H1 (cell line): ENCODE data around the gene CPTP. TPM values are rescaled to one million over a fixed set of nuclear protein-coding genes. Genes with fewer than 3 reads are reported as not detected.

ENCODE experiments used
- CTCF ChIA-PET: fragments of 300-600 bp; sonication (Branson Sonifier 250); formaldehyde crosslinking; loops from one replicate; lab custom pipeline; 2021; ENCODE audit not compliant: partially characterized antibody; lab: Charles Lee
- POLR2A ChIA-PET: fragments of 300-600 bp; sonication (Branson Sonifier 250); formaldehyde crosslinking; loops from one replicate; lab custom pipeline; 2021; ENCODE audit warnings: inconsistent platforms; ENCODE audit not compliant: partially characterized antibody; lab: Charles Lee
- DNase-seq, 2 experiments: peaks; one replicate each; pipeline versions ENCODE4 v3.0.0 to v3.0.0-alpha.2; 2010 to 2022; ENCODE audit warnings: low spot score in 2 of 2, low read depth in 1 of 2, mixed read lengths in 1 of 2
- FAIRE-seq: peaks from 2 replicates; lab custom pipeline; 2011; peaks lifted over from hg19 to GRCh38; lab: Jason Lieb, UNC
- H2AFZ ChIP-seq: 2 replicates; pipeline ENCODE4 v1.8.1; 2012; ENCODE audit warnings: low read length, inconsistent platforms
- H2AK5ac ChIP-seq: 2 replicates; pipeline ENCODE4 v1.6.1; 2013; ENCODE audit warnings: low read depth, low read length
- H2BK120ac ChIP-seq: replicated peaks from 2 replicates; pipeline ENCODE3; 2013; ENCODE audit warnings: low read depth, low read length, inconsistent platforms
- H2BK12ac ChIP-seq: 2 replicates; pipeline ENCODE4 v1.6.1; 2013; ENCODE audit warnings: low read depth, low read length
- H2BK15ac ChIP-seq: 2 replicates; pipeline ENCODE4 v1.6.1; 2013; ENCODE audit warnings: low read length
- H2BK20ac ChIP-seq: 2 replicates; pipeline ENCODE4 v1.6.1; 2013; ENCODE audit warnings: low read length
- H2BK5ac ChIP-seq: 2 replicates; pipeline ENCODE4 v1.6.1; 2013; ENCODE audit warnings: low read depth, low read length
- H3K14ac ChIP-seq: 2 replicates; pipeline ENCODE4 v1.6.1; 2013; ENCODE audit warnings: inconsistent platforms; ENCODE audit not compliant: insufficient read length
- H3K18ac ChIP-seq: 2 replicates; pipeline ENCODE4 v1.6.1; 2013; ENCODE audit warnings: low read length; ENCODE audit errors: extremely low read depth
- H3K23ac ChIP-seq: 2 replicates; pipeline ENCODE4 v1.6.1; 2013; ENCODE audit warnings: inconsistent platforms; ENCODE audit not compliant: insufficient read length
- H3K23me2 ChIP-seq: 2 replicates; pipeline ENCODE4 v1.6.1; 2013; ENCODE audit warnings: low read depth, low read length
- H3K27ac ChIP-seq: 2 replicates; pipeline ENCODE4 v1.6.1; 2011; ENCODE audit warnings: low read depth, low read length, inconsistent platforms
- H3K27me3 ChIP-seq, 4 experiments: replicated peaks in 1 of 4; 1 replicate in 1 of 4; 2 replicates in 3 of 4; pipeline versions ENCODE4 v1.6.1 to v1.8.1; 2011 to 2013; ENCODE audit warnings: low read length in 3 of 4, mild to moderate bottlenecking in 3 of 4, inconsistent platforms in 2 of 4, mixed read lengths in 2 of 4, moderate library complexity in 1 of 4; ENCODE audit not compliant: control insufficient read depth in 3 of 4, insufficient read depth in 3 of 4; ENCODE audit errors: extremely low read depth in 1 of 4
- H3K36me3 ChIP-seq, 4 experiments: 2 replicates each; pipeline versions ENCODE4 v1.6.1 to v1.8.1; 2011 to 2013; ENCODE audit warnings: mild to moderate bottlenecking in 4 of 4, low read length in 3 of 4, moderate library complexity in 2 of 4, control low read depth in 1 of 4, inconsistent platforms in 1 of 4; ENCODE audit not compliant: insufficient read depth in 4 of 4, control insufficient read depth in 2 of 4
- H3K4ac ChIP-seq: replicated peaks from 2 replicates; pipeline ENCODE3; 2013; ENCODE audit warnings: low read length, low read depth, mixed read lengths, inconsistent platforms; ENCODE audit not compliant: insufficient read length
- H3K4me1 ChIP-seq, 4 experiments: replicated peaks in 1 of 4; 1 replicate in 1 of 4; 2 replicates in 3 of 4; pipeline versions ENCODE4 v1.6.1 to v1.8.1; 2011 to 2013; ENCODE audit warnings: low read length in 3 of 4, inconsistent platforms in 2 of 4, mixed read lengths in 1 of 4; ENCODE audit not compliant: insufficient read depth in 4 of 4, control insufficient read depth in 3 of 4
- H3K4me2 ChIP-seq, 2 experiments: 2 replicates each; pipeline versions ENCODE4 v1.6.1 to v1.8.1; 2011 to 2013; ENCODE audit warnings: low read depth in 2 of 2, low read length in 2 of 2, control low read depth in 1 of 2, inconsistent platforms in 1 of 2, mild to moderate bottlenecking in 1 of 2; ENCODE audit not compliant: insufficient read depth in 1 of 2
- H3K4me3 ChIP-seq, 4 experiments: fragments of 200-600, 300-600 bp in 1 of 4; sonication (generic), shearing (Covaris generic), sonication (Bioruptor Twin) in 1 of 4; 2 replicates each; pipeline versions ENCODE4 v1.5.1 to v1.8.1; 2011 to 2016; ENCODE audit warnings: low read length in 4 of 4, low read depth in 3 of 4, control low read depth in 2 of 4, inconsistent platforms in 2 of 4, mild to moderate bottlenecking in 2 of 4, mixed read lengths in 1 of 4, moderate library complexity in 1 of 4; ENCODE audit not compliant: insufficient read depth in 2 of 4; ENCODE audit errors: extremely low read depth in 1 of 4
- H3K56ac ChIP-seq: replicated peaks from 2 replicates; pipeline ENCODE3; 2013; ENCODE audit warnings: low read depth, mild to moderate bottlenecking, mixed read lengths, low read length, inconsistent platforms; ENCODE audit not compliant: insufficient read length
- H3K79me1 ChIP-seq: 2 replicates; pipeline ENCODE4 v1.6.1; 2013; ENCODE audit warnings: low read depth, low read length, control low read depth
- H3K79me2 ChIP-seq, 2 experiments: 2 replicates each; pipeline versions ENCODE4 v1.6.1 to v1.8.1; 2012 to 2013; ENCODE audit warnings: low read length in 2 of 2, mild to moderate bottlenecking in 2 of 2, inconsistent platforms in 1 of 2; ENCODE audit not compliant: insufficient read depth in 2 of 2, control insufficient read depth in 1 of 2
- H3K9ac ChIP-seq, 4 experiments: replicated peaks in 1 of 4; 1 replicate in 1 of 4; 2 replicates in 3 of 4; pipeline versions ENCODE4 v1.6.1 to v1.8.1; 2011 to 2013; ENCODE audit warnings: low read depth in 3 of 4, low read length in 3 of 4, control low read depth in 2 of 4, mild to moderate bottlenecking in 2 of 4, moderate library complexity in 2 of 4, inconsistent platforms in 1 of 4; ENCODE audit errors: extremely low read depth in 1 of 4
- H3K9me3 ChIP-seq, 2 experiments: 2 replicates each; pipeline versions ENCODE4 v1.6.1 to v1.8.1; 2012 to 2013; ENCODE audit warnings: mild to moderate bottlenecking in 2 of 2, moderate library complexity in 2 of 2, control low read depth in 1 of 2, inconsistent platforms in 1 of 2, low read depth in 1 of 2, low read length in 1 of 2, mixed read lengths in 1 of 2; ENCODE audit not compliant: insufficient read depth in 2 of 2
- H4K20me1 ChIP-seq, 2 experiments: replicated peaks in 1 of 2; 2 replicates each; pipeline versions ENCODE3 to v1.8.1; 2011 to 2013; ENCODE audit warnings: inconsistent platforms in 2 of 2, low read length in 2 of 2, mild to moderate bottlenecking in 1 of 2; ENCODE audit not compliant: insufficient read depth in 2 of 2, control insufficient read depth in 1 of 2
- H4K5ac ChIP-seq: 2 replicates; pipeline ENCODE4 v1.6.1; 2013; ENCODE audit warnings: low read length, low read depth, mixed read lengths, inconsistent platforms; ENCODE audit not compliant: insufficient read length
- H4K8ac ChIP-seq: 2 replicates; pipeline ENCODE4 v1.8.0; 2013; ENCODE audit warnings: mild to moderate bottlenecking, moderate library complexity, low read length, inconsistent platforms; ENCODE audit not compliant: insufficient read depth; ENCODE audit errors: extremely low read depth
- H4K91ac ChIP-seq: replicated peaks from 2 replicates; pipeline ENCODE3; 2013; ENCODE audit warnings: low read length, mixed read lengths, inconsistent platforms; ENCODE audit not compliant: insufficient read length
- EZH2 ChIP-seq: fragments of 200-600 bp; sonication (generic); IDR thresholded peaks from 2 replicates; pipeline ENCODE4 v1.7.1; 2012; ENCODE audit warnings: low read depth, mild to moderate bottlenecking, moderate library complexity, low read length, inconsistent platforms; ENCODE audit not compliant: severe bottlenecking
- WGBS, 2 experiments: shearing (Covaris generic) in 1 of 2; methylation state at CpG; one replicate each; pipeline versions ENCODE4 v1.1.6 to v1.1.7; 2013 to 2015; ENCODE audit warnings: low lambda C conversion rate in 2 of 2, mixed read lengths in 2 of 2, inconsistent platforms in 1 of 2, low coverage in 1 of 2, missing lambda C conversion rate in 1 of 2; ENCODE audit not compliant: insufficient replicate concordance in 2 of 2, insufficient coverage in 1 of 2, insufficient read length in 1 of 2; ENCODE audit errors: extremely low coverage in 1 of 2, missing lambda C conversion rate in 1 of 2; 5-methylcytosine and 5-hydroxymethylcytosine counted together
- polyA plus RNA-seq, 7 experiments: library from polyadenylated mRNA; depleted of rRNA in 3 of 7; stranded (reverse) in 5 of 7; unstranded in 2 of 7; fragments of >200 nt in 5 of 7; fragments of 200-250 nt in 2 of 7; gene quantifications; 1 replicate in 5 of 7; 2 replicates in 1 of 7; 4 replicates in 1 of 7; pipeline versions ENCODE4 v1.2.1 to v1.2.3, GENCODE V29; 2011 to 2013; ENCODE audit warnings: missing spikeins in 2 of 7, mixed read lengths in 2 of 7
- total RNA-seq: library from RNA; stranded (reverse); fragmentation: NEBNext Ultra II Directional; extraction: Animal tissue kit (Norgen Biotek cat#: 25700); gene quantifications from 2 replicates; pipeline ENCODE4 v1.2.1, GENCODE V29; 2021
- TF ChIP-seq, protein P1 (sequence below): IDR thresholded peaks from 2 replicates; pipeline ENCODE4 v1.6.1; 2011; ENCODE audit warnings: low read depth, mild to moderate bottlenecking, low read length; ENCODE audit not compliant: insufficient read depth
- TF ChIP-seq, protein P2 (sequence below): IDR thresholded peaks from 2 replicates; pipeline ENCODE4 v1.6.1; 2012; ENCODE audit warnings: inconsistent platforms

Gene CPTP
- total and polyA plus RNA-seq, 2 of the 8 experiments (the other 6 are each of a cell fraction or from before 2014, with no cell fraction given), result 8.1 to 10.6 TPM

DNA sequence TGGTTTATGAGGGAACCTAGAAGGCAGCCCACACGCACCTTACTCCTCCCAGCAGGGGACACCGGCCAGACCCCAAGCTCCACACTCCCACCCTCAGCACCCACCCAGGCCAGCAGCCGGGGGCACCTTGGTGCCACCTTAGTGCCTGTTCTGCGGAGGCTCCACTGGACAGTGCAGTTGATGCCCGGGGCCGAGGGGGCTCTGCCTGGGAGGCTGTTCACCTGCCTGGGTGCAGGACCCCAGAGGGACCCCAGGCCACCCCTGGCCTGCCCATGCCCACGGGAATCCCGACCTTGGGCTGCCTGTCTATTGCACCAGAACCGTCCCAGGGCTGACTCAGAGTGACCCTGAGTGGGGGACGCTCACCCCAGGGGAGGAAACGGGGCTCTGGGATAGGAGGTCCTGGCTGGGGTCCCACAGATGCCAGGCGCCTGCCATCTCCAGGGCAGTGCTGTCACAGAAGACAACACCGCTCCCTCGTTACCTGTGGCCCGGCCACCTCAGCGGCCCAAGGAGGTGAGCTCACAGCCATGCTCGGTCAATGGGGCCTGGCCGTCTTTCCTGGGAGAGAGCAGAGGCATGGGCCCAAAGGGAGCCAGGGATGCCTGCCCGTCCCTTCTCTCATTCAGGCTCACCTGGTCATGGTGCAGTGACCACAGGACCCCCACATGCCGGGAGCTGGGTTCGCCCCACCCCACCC lies 43.7 kb upstream of the CPTP start:
- POLR2A ChIA-PET, result interaction anchor here (1.2 kb wide), 1 partner anchor 13 kb away, joined by 3 read pairs; no protein-coding TSS in a partner anchor
- Histone ChIP-seq H3K4me3 (no peak overlapping the region), H3K4me1 (peaks cover 0 to 2% (median under 1%) of the 10 kb centered on the region in 4 experiments; a peak in 1 of 7 replicates)

More for the DNA sequence above, 43.7 kb upstream of the CPTP start:
- Histone ChIP-seq H3K36me3 (no peaks in the 10 kb centered on the region), H2AFZ (no peak overlapping the region), H2BK5ac (no peak overlapping the region), H3K79me1 (no peaks in the 10 kb centered on the region), H3K9me3 (no peaks in the 10 kb centered on the region), H3K9ac (no peak overlapping the region), H4K91ac (no peak overlapping the region), H3K18ac (no peak overlapping the region), H2BK12ac (no peak overlapping the region), H3K4ac (no peak overlapping the region), H2BK15ac (no peak overlapping the region), H4K8ac (no peak overlapping the region), H3K4me2 (no peak overlapping the region), H2BK120ac (no peak overlapping the region), H4K5ac (no peak overlapping the region), H2BK20ac (no peak overlapping the region), H3K23ac (no peak overlapping the region), H3K23me2 (no peaks in the 10 kb centered on the region), H3K27ac (no peak overlapping the region), H3K79me2 (no peaks in the 10 kb centered on the region), H3K56ac (no peak overlapping the region), H2AK5ac (no peak overlapping the region), H4K20me1 (no peaks in the 10 kb centered on the region), H3K14ac (no peak overlapping the region), H3K27me3 (no peaks in the 10 kb centered on the region)
- TF ChIP-seq, protein P1, sequence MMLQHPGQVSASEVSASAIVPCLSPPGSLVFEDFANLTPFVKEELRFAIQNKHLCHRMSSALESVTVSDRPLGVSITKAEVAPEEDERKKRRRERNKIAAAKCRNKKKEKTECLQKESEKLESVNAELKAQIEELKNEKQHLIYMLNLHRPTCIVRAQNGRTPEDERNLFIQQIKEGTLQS, result no peak
- TF ChIP-seq, protein P2, sequence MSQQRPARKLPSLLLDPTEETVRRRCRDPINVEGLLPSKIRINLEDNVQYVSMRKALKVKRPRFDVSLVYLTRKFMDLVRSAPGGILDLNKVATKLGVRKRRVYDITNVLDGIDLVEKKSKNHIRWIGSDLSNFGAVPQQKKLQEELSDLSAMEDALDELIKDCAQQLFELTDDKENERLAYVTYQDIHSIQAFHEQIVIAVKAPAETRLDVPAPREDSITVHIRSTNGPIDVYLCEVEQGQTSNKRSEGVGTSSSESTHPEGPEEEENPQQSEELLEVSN, result no peak
- TF ChIP-seq EZH2, result no peak
- 90% methylated on average over 17 of the region's 21 CpGs; no CpG with 5 or more reads in 1 of the 2 experiments for whole genome bisulfite sequencing, 2 experiments
- DNase-seq, result no peak
- no peak for FAIRE-seq
- CTCF ChIA-PET, result interaction anchor here (0.6 to 6.1 kb wide), 5 partner anchors 10 to 278 kb away, joined by 3 to 38 read pairs (median 3); no protein-coding TSS in a partner anchor
